ENCODE data around the gene NACC2. TPM values are rescaled to one million over a fixed set of nuclear protein-coding genes. Genes with fewer than 3 reads are reported as not detected.

NACC2 gene
- total and polyA plus RNA-seq, 9 of the 15 experiments (the other 6 are each of a cell fraction or from before 2014, with no cell fraction given) = 0.70 to 25.1 (median 5.6) TPM

DNA sequence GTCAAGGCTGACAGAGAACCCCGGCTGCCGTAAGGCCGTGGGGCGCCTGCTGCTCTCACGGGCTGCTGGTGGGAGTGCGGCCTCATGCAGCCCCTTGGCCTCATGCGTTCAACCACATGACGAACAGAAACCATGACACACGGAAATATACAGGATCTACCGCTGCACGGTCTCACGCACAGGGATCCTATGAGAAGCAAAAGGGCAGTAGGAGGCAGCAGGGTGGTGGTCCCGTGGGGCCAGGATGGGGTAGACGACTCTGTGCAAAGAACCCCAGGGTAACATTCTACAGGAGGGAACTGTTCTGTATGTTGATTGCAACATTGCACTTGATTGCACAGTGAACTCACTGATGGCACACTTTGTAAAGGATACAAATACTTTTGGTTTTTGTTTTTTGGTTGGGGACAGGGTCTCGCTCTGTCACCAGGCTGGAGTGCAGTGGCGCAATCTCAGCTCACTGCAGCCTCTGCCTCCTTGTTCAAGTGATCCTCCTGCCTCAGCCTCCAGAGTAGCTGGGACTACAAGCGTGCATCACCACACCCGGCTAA, 51.6 kb downstream of the NACC2 start:
- FAIRE-seq (no peak), DNase-seq (ENCODE audit: extremely low read depth in 1 of 4, low spot score in 3 of 4) (no peak), ATAC-seq (no peak)
- peaks cover 75% of the 10 kb centered on the region; the same call in 2 of the 3 replicates for H3K36me3 ChIP-seq (ENCODE audit: control insufficient read depth, insufficient read depth, low read length)
- H2AFZ ChIP-seq (ENCODE audit: low read depth, low read length) = no peak overlapping the region
- TF ChIP-seq, protein P1, sequence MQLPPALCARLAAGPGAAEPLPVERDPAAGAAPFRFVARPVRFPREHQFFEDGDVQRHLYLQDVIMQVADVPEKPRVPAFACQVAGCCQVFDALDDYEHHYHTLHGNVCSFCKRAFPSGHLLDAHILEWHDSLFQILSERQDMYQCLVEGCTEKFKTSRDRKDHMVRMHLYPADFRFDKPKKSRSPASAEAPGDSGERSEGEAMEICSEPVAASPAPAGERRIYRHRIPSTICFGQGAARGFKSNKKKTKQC (CRISPR knock-in tag; IDR thresholded peaks at IDR 0.05) = no peak
- no peak for TF ChIP-seq FOXA1 (IDR thresholded peaks at IDR 0.05; ENCODE audit: borderline replicate concordance)
- TF ChIP-seq, protein P2, sequence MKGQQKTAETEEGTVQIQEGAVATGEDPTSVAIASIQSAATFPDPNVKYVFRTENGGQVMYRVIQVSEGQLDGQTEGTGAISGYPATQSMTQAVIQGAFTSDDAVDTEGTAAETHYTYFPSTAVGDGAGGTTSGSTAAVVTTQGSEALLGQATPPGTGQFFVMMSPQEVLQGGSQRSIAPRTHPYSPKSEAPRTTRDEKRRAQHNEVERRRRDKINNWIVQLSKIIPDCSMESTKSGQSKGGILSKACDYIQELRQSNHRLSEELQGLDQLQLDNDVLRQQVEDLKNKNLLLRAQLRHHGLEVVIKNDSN (CRISPR knock-in tag; IDR thresholded peaks at IDR 0.05) = no peak
- no peak for TF ChIP-seq MED1 (CRISPR knock-in tag; IDR thresholded peaks at IDR 0.05; ENCODE audit: borderline replicate concordance)
- no peak for TF ChIP-seq GTF2F1 (IDR thresholded peaks at IDR 0.05; ENCODE audit: low read depth, low read length)
- TF ChIP-seq NCOA2 (IDR thresholded peaks at IDR 0.05; ENCODE audit: partially characterized antibody in 2 of 2) = no peak
- TF ChIP-seq CBX8 (IDR thresholded peaks at IDR 0.05; ENCODE audit: borderline replicate concordance, extremely low read depth, low read depth, low read length, poor library complexity, severe bottlenecking) = no peak
- TF ChIP-seq ZNF551 (CRISPR knock-in tag; IDR thresholded peaks at IDR 0.05) = no peak
- no peak for TF ChIP-seq ZNF316 (IDR thresholded peaks at IDR 0.05)
- TF ChIP-seq, protein P3, sequence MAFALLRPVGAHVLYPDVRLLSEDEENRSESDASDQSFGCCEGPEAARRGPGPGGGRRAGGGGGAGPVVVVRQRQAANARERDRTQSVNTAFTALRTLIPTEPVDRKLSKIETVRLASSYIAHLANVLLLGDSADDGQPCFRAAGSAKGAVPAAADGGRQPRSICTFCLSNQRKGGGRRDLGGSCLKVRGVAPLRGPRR (CRISPR knock-in tag; IDR thresholded peaks at IDR 0.05) = no peak
- no peak for TF ChIP-seq LCOR (CRISPR knock-in tag; IDR thresholded peaks at IDR 0.05)
- TF ChIP-seq STAT5B (CRISPR knock-in tag; IDR thresholded peaks at IDR 0.05) = no peak
- TF ChIP-seq STAG1 (CRISPR knock-in tag; IDR thresholded peaks at IDR 0.05; ENCODE audit: borderline replicate concordance) = no peak
- ChIA-PET CTCF (ENCODE audit: low intra/inter-chr PET ratio) (no interaction called here), POLR2A (no interaction called here)
- H3K4me1 ChIP-seq (replicated peaks in 1 of 2; ENCODE audit: control insufficient read depth in 2 of 2, insufficient read depth in 2 of 2, low read length in 2 of 2) = peaks cover 0 to 37% of the 10 kb centered on the region in 2 experiments; a peak in 2 of 5 replicates
- H3K27me3 ChIP-seq (ENCODE audit: control insufficient read depth in 2 of 2, insufficient read depth in 2 of 2, low read length in 2 of 2) = no peaks in the 10 kb centered on the region
- BruUV-seq (replicated peaks) = no TSS peak
- H3K4me2 ChIP-seq (ENCODE audit: insufficient read depth, low read length) = no peak overlapping the region
- H3K79me2 ChIP-seq (ENCODE audit: control insufficient read depth, insufficient read depth, low read length) = peaks cover 26% of the 10 kb centered on the region
- WGBS (ENCODE audit: insufficient coverage, low coverage, missing lambda C conversion rate) = 90% methylated on average over 18 of the region's 18 CpGs
- no peaks in the 10 kb centered on the region; the same call in none of the 2 replicates for H4K20me1 ChIP-seq (replicated peaks; ENCODE audit: control insufficient read depth, insufficient read depth, low read length)
- no peak overlapping the region for H3K4me3 ChIP-seq
- H3K9me1 ChIP-seq (ENCODE audit: control insufficient read depth, insufficient read depth, low read length) = peaks cover 3% of the 10 kb centered on the region
- no peak overlapping the region for H3K27ac ChIP-seq (ENCODE audit: extremely low read depth, low read depth, low read length)
- intact Hi-C loops (cut with micrococcal nuclease) = no loop called here
- 0 out of 2 replicates have a peak, but pooled peaks cover 5% of the 10 kb centered on the region for H3K9me3 ChIP-seq (replicated peaks; ENCODE audit: control insufficient read depth, insufficient read depth, low read depth, low read length)
- H3K9ac ChIP-seq (ENCODE audit: insufficient read depth in 1 of 2, low read depth in 2 of 2, low read length in 2 of 2) = peak overlapping the region in 1 of 2 experiments; percentile 40; a peak in 1 of 4 replicates
- in situ Hi-C loops (cut with MboI) = no loop called here

Data from K562 (cell line).